Measurements from ENCODE around the gene CARD14.
A peak's percentile ranks its signal among the peaks of the same experiment; 100 is the strongest.
"Not testable (repeated sequence)": the region's sequence is repeated elsewhere in the genome, so short reads cannot be mapped to it uniquely, and the experiment has no call there.

CARD14 gene

GRCh38 chr17:80191865-80192661 is 22.2 kb downstream of the CARD14 start:
- CTCF ChIA-PET = interaction anchor here (0.6 to 1.0 kb wide), 2 partner anchors 35 to 91 kb away, joined by 4 read pairs; partner anchors contain the start of gene GAA
- TF ChIP-seq CTCF (conservative IDR thresholded peaks at IDR 0.05; ENCODE audit: low read depth) = no peak
- no peak for DNase-seq (ENCODE audit: low spot score)
- H3K27ac ChIP-seq = peak overlapping the region; percentile 65
- POLR2A ChIA-PET (ENCODE audit: low non-redundant PET) = no interaction called here

- H3K27ac ChIP-seq = no peak overlapping the region
- CTCF ChIA-PET = interaction anchor here (1.1 to 1.3 kb wide), 2 partner anchors 17 to 58 kb away, joined by 3 to 4 read pairs; no protein-coding TSS in a partner anchor
- DNase-seq (ENCODE audit: low spot score) = no peak
- POLR2A ChIA-PET (ENCODE audit: low non-redundant PET) = no interaction called here
- TF ChIP-seq CTCF (conservative IDR thresholded peaks at IDR 0.05; ENCODE audit: low read depth) = no peak
Measured at GRCh38 chr17:80195141-80195540, 25.3 kb downstream of the CARD14 start.

- ChIA-PET POLR2A (ENCODE audit: low non-redundant PET) (no interaction called here), CTCF (interaction anchor here (0.5 to 1.3 kb wide), 5 partner anchors 9 to 58 kb away, joined by 3 to 4 read pairs (median 3); no protein-coding TSS in a partner anchor)
- no peak for DNase-seq (ENCODE audit: low spot score)
- no peak overlapping the region for H3K27ac ChIP-seq
- peak; percentile 84 for TF ChIP-seq CTCF (conservative IDR thresholded peaks at IDR 0.05; ENCODE audit: low read depth)
Measured at GRCh38 chr17:80195671-80196529, 26.1 kb downstream of the CARD14 start.

GRCh38 chr17:80196652-80197051 is 26.8 kb downstream of the CARD14 start:
- no peak for DNase-seq (ENCODE audit: low spot score)
- no peak for TF ChIP-seq CTCF (conservative IDR thresholded peaks at IDR 0.05; ENCODE audit: low read depth)
- POLR2A ChIA-PET (ENCODE audit: low non-redundant PET) = no interaction called here
- H3K27ac ChIP-seq = no peak overlapping the region
- CTCF ChIA-PET = interaction anchor here (0.5 kb wide), 1 partner anchor 8 kb away, joined by 3 read pairs; no protein-coding TSS in a partner anchor

- H3K27ac ChIP-seq = no peak overlapping the region
- no peak for DNase-seq (ENCODE audit: low spot score)
- no peak for TF ChIP-seq CTCF (conservative IDR thresholded peaks at IDR 0.05; ENCODE audit: low read depth)
- ChIA-PET CTCF (no interaction called here), POLR2A (ENCODE audit: low non-redundant PET) (no interaction called here)
Measured at GRCh38 chr17:80198144-80198661, 28.4 kb downstream of the CARD14 start.

GRCh38 chr17:80199295-80199694 is 29.5 kb downstream of the CARD14 start:
- ChIA-PET CTCF (interaction anchor here (0.5 to 0.6 kb wide), 3 partner anchors 21 to 1616 kb away, joined by 3 to 4 read pairs (median 4); partner anchors contain the start of genes SGSH and SLC26A11), POLR2A (ENCODE audit: low non-redundant PET) (interaction anchor here (0.7 kb wide), 2 partner anchors 21 to 90 kb away, joined by 5 to 9 read pairs; partner anchors contain the start of genes SGSH and SLC26A11)
- DNase-seq (ENCODE audit: low spot score); H3K27ac ChIP-seq: not testable (repeated sequence)

Measured in RWPE1 (cell line).